Activated CD4-positive, alpha-beta T cell treated with anti-CD3 and anti-CD28 coated beads, Interleukin-2, Interleukin-6, amounts not matched to agents 100 ng/mL and 50 ng/mL, durations not matched to agents 16 hours and 8 hours (primary cell): ENCODE data around the gene DLGAP4.

Experiments
- DNase-seq: peaks from one replicate; pipeline ENCODE4 v3.0.0-alpha.2; 2020

Gene DLGAP4

GRCh38 chr20:36333841-36334240, 27.7 kb downstream of the DLGAP4 start:
- no peak for DNase-seq

- DNase-seq: no peak
These were observed 28.4 kb downstream of the DLGAP4 start for GRCh38 chr20:36334281-36335205.

DNA sequence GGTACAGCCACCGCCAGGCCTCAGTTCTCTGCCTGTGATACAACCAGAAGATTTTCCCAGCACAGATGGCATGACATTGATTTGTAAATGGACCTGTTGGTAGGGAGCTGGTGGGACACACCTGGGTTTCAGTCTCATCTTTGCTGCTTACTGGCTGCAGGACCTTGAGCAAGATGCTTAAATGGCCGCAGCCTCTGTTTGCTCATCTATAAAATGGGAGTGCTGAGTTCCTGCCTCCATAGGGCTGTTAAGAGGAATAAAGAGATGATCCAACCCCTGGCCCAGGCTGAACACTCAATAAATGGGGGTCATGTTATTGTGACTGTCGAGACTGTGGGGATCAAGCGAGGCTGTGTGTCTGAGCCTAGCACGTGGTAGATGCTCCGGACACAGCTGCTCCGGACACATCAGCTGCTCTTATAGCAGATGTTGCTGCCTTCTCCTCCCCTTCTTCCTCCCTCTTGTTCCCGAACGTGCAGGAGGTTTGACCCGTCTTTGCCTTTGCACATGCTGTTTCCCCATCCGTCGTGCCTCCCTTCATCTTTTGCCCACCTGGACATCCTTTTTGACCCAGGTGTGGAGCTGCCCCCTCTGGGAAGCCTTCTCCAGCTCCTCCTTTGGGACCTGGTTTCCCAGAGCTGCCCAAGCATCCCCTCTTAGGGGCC, 29.2 kb downstream of the DLGAP4 start:
- DNase-seq: no peak

DNA sequence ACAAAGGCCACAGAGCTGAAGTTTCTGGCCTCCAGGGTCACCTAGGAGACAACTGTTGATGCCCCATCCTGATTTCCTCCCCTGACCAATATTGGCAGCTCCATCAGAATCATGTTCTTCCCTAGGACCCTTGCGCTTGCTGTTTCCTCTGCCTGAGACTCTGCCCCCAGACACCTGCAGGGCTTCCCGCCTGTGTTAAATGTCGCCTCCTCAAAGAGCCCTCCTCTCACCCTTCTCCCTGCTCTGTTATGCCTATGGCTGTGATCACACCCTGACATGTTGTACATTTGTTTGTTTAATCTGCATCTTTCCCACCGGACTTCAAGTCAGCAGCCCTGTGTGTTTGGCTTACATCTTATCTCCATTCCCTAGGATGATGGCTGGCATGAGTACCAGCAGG, 30.1 kb downstream of the DLGAP4 start:
- no peak for DNase-seq

DNA sequence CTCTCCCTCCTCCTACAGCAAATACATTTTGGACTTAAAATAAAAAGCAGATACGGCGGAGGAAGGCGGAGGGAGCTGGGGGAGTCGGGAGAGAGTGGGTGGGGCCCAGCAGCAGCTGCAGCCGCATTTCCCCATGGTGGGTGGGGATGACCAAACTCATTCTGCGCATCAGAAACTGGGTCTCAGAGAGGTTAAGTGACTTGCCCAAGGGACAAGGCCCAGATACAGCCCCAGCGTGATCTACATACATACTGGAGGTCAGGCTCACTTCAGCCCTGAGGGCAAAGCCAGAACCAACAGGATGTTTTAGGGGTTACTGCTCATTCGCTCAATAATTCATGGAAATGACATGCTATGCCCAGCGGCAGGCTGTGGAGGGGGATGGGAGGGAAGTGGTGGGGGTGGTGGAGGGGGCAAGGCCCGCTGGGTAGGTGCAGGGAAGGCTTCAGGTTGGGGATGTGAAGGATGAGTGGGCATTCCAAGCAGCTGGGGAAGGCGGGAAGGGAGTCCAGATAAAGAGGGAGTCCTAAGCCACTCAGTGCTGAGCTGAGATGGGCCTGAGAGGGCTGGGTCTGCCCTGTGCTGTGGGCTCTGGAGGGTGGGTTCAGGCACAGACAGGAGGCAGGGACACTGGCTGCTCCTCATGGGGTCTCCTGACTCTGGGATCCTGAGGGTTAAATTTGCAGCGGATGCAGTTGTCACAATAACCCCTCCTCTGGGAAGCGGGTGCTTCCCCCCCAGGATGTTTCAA, 31.0 kb downstream of the DLGAP4 start:
- DNase-seq: no peak

DNA sequence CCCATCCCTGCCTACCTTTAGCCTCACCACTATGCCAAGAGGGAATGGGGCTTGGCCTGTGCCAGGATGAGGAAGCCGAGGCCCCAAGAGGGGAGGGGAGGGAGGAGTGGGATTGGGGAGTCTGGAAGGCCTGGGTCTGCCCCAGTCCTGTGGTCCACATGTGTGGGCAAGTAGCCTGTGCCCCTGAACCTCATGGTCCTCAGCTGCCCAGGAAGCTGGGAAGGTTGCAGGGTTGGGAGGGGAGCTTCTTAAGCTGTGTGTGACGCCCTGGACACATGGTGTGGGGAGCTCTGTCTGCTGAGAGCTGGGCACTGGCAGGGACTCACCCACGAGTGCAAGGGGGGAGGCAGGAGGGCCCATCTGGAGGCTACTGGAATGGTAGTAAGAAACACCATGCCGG, 31.7 kb downstream of the DLGAP4 start:
- no peak for DNase-seq

DNA sequence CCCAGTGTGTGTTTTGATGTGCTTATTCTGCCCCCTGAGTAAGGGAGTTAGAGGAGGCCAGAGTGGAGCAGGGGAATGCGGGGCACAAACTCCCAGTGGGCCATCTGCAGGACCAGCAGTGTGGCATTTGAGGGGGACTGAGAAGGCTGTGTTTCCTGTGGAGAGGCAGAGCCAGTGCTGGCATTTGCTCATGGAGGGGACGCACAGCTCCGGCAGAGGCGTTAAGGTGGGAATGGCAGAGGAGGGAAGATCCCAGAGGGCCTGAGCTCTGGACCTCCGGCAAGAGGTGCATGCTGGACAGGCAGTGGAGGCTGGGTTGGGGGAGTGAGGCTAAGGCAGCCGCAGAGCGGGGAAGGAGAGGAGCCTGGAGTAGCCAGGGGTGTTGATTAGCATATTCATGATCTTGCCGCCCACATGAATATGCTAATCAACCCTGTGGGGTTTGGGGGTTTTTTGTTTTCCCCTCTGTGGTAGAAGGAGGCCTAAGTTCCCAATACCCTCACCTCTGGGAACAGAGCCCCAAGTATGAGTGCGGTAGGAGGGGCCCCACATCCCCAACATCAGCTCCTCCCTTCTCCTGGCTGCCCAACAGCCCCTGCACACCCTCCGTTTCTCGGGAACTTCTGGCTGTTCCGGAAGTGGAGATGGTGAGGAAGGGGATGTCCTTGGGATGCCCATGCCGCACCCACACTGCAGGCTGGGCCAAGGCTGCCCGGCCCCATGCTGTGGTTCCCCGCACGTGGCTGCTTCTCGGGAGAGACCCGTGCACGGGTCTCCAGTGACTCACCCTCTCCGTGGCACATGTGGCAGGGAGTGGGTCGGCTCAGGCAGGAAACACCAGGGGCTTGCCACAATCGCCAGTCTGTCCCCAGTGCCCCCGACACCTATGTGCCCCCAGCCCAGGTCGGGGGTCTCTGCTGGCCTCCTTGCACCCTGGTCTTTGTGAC, 33.8 kb downstream of the DLGAP4 start:
- DNase-seq: no peak

DNA sequence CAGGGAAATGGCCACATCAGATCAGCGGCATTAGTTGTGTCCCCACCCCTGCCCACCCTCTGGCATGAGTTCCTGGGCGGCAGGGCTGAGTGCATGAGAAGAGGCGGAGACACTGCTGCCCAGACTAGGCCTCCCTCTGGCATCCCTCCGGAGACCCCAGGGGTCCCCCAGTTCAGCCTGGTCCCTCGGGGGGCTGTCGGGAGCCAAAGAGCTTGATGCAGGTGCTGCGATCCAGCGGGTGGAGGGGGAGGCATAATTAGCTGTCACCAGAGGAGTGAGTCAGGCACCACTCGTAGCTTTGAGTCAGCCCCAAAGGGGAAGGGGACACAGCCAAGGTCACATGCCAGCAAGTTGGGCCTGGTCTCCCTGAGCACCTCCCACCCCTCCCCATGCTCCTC, 34.5 kb downstream of the DLGAP4 start:
- DNase-seq: no peak

DNA sequence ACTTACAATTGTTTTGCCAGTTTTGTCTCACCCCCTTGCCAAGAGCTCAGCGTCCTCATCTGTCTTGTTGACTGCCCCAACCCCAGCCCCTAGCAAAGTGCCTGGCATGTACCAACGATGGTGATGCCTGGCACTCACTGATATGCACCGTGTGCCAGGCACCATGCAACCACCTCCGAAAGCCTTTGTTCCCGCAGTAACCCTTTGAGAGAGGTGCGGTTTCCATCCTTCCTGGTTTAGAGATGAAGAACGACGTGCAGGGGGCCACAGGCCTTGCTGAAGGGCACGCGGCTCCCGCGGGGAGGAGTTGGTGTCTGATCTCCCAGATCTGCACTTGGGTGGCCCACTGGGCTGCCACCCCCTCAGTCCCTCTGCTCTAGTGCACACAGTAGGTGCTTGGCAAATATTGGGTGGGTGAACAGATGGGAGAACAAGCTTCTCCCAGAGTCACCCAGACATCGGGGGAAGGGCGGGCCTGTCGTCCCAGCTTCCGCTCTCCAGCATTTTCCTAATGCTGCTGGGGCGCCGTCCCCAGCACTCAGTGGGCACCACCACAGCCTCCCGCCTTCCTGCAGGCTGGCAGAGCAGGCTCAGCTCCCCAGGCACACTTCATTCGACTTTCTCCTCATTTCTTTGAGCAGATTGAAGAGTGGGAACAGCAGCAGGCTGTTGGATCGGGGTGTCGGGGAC, 35.3 kb downstream of the DLGAP4 start:
- DNase-seq: no peak

- DNase-seq: no peak
These were observed 36.4 kb downstream of the DLGAP4 start for GRCh38 chr20:36342331-36343120.

GRCh38 chr20:36343641-36344040, 37.5 kb downstream of the DLGAP4 start:
- DNase-seq: no peak

- peak; percentile 19 for DNase-seq
These were observed 38.5 kb downstream of the DLGAP4 start for GRCh38 chr20:36344517-36345132.

GRCh38 chr20:36346256-36346655, 40.1 kb downstream of the DLGAP4 start:
- no peak for DNase-seq

- DNase-seq: no peak
These were observed 43.4 kb downstream of the DLGAP4 start for GRCh38 chr20:36349384-36350170.

DNA sequence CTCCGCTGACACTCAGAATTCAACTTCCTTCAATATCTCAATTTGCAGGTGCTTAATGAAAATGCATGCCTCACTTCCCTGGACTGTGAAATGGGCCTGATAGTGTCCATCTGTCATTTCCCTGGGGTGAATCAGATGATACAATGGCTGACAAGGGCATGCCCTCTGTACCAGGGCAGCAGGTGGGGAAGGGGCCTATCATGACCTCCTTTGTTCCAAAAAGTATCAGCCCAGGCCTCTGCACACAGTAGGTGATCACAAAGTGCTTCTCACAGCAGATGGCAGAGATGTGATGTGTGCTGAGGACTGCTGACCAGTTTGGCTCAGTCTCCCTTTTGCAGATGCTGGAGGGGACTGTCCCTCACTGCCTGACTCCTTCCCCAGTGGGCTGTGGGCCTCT, 44.3 kb downstream of the DLGAP4 start:
- DNase-seq: no peak

DNA sequence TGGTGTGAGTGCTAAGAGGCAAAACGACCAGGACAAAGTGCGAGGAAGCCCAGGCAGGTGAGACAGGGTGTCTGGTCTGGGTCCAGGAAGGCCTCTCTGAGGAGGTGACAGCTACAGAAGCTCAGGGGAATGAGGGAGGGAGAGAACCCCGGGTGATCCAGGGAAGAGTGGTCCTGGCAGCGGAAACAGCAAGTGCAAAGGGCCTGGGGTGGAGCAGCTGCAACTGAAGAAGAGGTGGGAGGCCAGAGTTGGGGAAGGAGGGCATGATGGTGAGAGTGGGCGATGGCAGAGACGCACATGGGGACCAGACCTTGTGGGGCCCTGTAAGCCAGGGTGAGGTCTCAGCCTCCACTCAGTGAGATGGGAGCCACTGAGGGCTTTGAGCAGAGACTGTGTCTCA, 45.8 kb downstream of the DLGAP4 start:
- no peak for DNase-seq

DNA sequence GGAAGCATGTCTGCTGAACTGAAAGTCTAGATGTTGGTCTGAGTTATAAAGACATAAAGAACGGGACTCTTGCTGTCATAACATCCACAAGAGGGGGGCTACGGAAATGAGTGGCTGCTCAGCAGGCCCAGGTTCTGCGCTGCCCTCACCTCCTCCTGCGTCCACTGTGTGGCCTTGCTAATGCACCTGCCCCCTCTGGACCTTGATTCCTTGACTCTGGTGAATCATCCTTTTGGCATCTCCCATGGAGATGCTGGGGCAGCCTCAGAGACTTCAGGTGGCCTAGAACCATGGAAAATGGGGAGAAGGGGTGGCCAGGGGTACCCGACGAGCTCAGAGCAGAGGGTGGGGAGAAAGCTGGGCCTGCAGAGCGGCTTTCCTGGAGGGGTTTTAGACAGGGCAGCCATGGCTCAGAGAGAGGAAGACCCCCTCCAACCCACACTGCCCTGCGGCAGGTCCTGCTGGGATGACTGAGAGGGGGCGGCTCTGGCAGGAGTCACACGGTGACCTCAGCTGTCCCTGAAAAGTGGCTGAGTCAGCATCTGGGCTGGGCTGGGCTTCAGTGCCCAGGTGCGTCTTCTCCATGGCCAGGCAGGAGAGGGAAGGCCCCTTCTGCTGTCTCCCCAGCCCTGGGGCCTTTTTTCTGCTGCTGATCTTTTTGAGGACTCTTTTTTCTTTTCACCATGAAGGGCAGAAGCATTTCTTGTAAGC, 46.9 kb downstream of the DLGAP4 start:
- no peak for DNase-seq

DNA sequence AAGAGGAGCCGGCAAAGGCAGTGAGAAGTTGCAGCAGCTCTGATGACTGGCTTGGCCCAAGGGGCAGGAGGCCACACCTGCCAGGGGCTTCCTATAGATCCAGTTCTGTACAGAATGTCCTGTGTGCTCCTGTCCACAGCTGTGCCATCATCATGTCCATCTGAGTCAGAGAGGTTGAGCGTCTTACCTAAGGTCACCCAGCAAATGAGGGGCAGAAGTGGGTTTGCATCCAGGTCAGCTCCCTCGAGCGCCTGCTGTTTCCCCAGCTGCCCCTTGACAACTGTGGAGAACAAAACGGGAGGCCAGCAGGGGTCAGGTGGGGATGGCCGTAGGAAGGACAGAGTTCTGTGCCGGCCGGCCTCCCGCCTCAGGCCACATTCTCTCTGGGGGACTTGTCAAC, 47.6 kb downstream of the DLGAP4 start:
- DNase-seq: no peak
